Suppressor macrophage treated with lipopolysaccharide for 1 hour (primary cell): Measurements from ENCODE around the gene WFDC12.
"Not testable (repeated sequence)": the region's sequence is repeated elsewhere in the genome, so short reads cannot be mapped to it uniquely, and the experiment has no call there.

Experiments
- DNase-seq, 3 donors: peaks; one replicate each; pipeline ENCODE4 v3.0.0-alpha.2; 2020 to 2022

WFDC12 gene, protein sequence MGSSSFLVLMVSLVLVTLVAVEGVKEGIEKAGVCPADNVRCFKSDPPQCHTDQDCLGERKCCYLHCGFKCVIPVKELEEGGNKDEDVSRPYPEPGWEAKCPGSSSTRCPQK

DNA sequence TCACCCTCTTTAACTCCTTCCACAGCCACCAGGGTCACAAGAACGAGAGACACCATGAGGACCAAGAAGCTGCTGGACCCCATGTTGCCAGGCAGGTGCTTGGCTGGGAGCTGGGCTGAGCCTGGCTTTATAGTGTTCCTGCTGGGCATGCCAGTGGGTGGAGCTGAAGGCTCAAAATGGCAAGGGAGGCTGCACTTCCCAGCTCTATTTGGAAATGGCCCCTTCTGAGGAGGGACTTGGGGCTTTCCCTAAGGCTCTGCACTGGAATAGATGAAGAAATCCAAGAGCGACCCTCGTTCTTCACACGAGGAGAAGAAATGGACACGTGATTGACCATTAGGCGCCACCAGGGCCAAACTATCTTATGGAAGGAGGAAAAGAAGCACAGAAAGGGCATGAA is at the start of gene WFDC12:
Gene WFDC12, minus strand, starts transcription at position 101 of the 400 bp plus-strand sequence. Its CDS starts 18 bp downstream, at position 83.
- no peak for DNase-seq

DNA sequence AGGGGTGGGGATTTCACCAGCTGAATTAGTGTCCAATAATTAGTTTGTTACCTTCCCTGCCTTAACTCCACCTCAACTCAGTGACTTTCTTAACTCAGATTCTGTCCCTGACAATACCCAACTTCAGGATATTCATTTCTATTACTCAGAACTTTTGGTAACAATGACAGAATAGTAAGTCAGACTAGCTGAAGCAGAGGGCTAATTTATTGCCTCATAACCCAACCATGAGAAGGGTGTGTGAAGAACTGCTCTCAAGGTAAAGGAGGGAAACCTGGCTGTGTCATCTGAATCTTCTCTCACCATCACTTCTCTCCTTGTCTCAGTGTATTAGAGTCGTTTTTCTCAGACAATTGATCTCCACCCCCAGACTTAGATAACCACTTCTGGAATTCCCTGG is 49.3 kb upstream of the WFDC12 start:
- no peak for DNase-seq

DNA sequence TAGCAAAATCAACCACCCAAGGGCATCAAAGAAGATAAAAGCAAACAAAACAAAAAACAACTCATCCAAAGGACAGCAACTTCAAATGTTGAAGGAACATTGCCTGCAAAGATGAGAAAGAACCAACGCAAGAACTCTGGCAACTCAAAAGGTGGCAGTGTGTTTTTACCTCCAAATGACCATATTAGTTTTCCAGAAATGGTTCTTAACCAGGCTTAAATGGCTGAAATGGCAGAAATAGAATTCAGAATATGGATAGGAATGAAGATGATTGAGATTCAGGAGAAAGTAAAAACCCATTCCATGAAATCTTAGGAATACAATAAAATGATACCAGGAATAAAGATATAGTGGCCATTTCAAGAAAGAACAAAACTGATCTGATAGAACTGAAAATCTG is 40.6 kb upstream of the WFDC12 start:
- DNase-seq = no peak

DNA sequence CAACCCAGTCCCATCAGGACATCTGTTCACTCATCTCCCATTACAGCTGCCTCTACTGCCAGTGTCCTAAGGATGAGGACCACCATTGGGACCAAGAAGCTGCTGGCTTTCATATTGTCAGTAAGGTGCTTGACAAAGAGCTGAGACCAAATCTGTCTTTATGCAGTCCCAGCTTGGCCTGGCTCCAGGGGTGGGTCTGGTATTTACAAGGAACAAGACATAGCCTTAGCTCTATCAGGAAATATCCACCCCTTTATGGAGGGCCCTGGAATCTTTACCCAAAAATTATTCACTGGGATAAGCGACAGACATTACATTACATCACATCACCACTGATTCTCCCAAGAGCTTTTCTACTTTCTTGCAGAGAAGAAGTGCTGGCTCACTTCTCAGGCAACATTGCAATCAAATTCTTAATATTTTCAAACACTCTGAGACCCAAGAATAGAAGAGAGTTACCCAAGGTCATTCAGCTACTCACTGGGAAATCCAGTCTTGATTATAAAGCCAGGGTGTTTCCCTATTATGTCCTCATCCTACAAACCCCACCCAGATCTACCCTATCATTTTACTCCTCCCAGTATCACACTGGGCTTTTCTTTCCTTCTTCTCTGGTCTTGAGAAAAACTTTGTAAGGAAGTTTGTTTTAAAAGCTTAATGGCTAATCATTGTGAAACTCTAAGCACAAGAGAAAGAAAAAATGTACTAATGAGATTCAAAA is 39.0 kb upstream of the WFDC12 start:
- DNase-seq = peak; percentile 15 to 53 (median 26)

DNA sequence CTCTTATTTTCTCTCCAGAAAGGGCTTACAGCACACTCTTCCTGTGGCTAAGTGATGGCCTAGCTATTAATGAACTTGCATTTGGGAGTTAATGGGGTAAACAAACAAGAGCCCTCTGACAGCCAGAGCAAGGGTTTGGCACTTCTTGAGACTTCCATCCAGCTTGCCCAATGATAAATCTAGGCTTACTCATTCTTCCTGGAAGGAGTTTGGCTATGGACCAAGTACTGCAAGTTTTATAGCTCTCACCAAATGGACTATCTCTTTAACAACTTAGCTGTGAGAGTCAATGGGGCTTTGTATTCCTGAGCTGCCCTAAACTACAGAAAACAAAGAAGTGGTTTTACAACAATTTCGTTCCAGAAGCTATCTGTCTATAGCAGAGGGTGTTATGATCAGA is 33.7 kb upstream of the WFDC12 start:
- DNase-seq = no peak

DNA sequence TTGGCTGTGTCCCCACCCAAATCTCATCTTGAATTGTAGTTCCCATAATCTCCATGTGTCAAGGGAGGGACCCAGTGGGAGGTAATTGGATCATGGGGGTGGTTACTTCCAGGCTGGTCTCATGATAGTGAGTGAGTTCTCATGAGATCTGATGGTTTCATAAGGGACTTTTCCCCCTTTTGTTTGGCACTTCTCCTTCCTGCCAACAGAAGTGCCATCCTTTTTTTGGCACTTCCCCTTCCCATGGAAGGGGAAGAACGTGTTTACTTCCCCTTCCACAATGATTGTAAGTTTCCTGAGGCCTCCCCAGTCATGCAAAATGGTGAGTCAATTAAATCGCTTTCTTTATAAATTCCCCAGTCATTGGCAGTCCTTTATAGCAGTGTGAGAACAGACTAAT is 32.4 kb upstream of the WFDC12 start:
- DNase-seq = peak; percentile 59 to 81 (median 69)

DNA sequence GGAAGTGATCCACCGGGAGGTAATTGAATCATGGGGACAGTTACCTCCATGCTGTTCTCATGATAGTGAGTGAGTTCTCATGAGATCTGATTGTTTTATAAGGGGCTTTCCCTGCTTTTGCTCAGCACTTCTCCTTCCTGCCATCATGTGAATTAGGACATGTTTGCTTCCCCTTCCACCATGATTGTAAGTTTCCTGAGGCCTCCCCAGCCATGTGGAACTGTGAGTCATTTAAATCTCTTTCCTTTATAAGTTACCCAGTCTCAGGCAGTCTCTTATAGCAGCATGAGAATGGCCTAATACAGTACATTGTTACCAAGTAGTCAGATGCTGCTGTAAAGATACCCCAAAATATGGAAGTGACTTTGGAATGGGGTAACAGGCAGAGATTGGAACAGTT is 30.5 kb upstream of the WFDC12 start:
- DNase-seq = peak; percentile 55 to 74 (median 61)

DNA sequence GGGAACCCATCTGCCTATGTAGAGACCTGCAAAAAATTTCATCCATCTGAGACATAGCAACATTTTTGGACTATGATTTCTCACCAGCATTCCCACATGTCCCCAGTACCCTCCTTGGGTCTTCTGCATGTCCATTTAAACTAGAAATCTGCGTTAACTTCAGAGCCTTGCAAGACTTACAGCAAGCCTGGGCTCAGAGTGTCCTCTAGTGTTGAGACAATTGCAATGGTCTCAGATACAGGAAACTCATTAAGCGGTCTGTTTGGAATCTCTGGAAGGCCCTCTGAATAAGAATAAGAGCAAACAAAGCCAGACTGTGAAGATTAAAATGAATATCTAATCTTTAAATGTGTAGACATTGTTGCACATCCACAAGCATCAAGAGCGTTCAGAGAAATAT is 29.9 kb upstream of the WFDC12 start:
- DNase-seq = no peak

DNA sequence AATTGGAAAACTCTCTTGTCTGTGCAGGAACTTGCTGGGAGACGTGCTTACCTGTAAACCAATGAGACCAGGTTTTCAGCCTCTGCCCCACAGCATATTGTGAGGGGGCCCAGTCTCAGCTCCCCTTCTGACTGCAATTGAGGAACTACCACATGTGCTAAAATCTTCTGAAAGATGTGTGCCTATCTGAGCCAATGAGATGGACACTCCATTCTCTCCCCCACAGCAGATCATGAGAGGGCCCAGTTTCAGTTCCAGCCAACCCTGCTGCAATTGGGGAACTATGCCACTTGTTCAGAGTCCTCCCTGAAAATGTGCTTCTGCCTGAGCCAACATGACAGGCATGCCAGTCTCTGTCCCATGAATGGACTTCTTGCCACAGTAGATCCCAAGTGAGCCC is 29.5 kb upstream of the WFDC12 start:
- peak; percentile 72 to 82 (median 77) for DNase-seq

DNA sequence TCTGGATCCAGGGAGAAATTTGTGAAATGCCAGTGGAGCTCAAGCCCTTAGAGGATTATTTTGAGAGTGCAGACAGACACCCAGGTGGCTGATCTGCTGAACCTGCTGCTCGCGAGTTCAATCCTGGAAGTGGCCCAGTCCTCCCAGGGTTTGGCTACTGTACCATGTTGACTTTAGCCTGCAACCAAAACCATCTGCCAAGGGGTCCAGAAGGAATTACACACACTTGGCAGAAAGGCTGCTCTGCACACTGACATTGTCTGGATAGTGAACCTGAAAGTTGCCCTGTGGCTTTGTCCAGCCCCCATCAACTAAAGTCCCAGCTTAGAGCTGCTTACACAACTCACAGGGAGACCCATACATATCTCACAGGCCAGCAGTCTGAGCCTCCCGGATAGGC is 28.9 kb upstream of the WFDC12 start:
- DNase-seq = no peak

DNA sequence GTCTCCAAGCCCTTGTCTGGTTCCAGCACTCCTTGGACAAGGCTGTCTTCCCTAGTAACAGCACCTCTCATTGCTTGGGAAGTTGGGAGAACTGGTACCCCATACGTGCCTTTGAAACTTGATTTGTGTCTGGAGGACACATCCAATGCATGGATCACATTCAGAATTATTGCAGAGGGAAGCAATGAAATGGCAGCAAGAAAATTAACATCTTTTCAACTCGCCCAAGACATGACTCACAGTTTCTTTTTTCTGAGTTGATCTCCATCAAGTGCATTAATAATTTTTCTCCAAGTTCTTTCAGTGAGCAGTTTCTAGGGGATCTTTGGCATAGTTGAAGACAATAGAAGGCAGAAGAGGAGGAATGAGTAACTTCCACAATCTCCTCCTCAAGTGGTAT is 28.1 kb upstream of the WFDC12 start:
- DNase-seq = no peak

DNA sequence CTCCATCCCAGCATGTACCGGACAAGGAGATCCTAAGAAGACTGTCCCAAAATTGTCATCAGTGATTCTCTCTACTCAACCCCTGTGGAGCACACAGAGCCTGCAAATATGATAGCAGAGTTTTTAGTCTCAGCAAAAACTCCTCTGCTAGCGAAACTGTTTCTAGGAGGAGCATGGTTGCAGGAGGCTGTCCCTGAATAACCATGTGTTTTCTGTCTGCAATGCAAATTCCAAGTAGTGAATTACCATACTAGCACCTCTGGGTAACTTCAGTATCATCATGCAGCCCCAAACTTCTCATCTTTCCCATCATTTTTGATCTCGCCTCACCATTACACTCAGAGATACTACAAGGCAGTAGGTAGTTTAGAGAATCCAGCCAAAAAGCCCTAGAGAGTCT is 24.8 kb upstream of the WFDC12 start:
- no peak for DNase-seq

DNA sequence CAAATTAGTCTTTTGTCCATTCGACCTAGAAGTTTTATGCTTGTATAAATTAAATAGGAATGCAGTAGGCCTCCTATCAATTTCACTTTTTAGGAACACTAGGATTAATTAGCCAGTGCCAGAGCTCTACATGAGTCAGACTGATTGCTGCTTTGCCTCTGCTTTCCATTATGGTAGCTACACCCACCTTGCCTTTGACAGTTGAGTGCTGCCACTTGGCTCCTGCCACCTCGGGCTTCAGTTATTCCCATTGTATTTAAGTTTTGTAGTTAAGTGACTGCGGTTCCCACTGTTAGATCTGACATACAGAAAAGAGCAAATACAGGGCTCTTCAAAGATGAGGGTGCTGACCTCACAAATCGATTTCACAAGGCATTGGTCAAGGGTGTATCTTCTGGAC is 16.6 kb upstream of the WFDC12 start:
- no peak for DNase-seq

DNA sequence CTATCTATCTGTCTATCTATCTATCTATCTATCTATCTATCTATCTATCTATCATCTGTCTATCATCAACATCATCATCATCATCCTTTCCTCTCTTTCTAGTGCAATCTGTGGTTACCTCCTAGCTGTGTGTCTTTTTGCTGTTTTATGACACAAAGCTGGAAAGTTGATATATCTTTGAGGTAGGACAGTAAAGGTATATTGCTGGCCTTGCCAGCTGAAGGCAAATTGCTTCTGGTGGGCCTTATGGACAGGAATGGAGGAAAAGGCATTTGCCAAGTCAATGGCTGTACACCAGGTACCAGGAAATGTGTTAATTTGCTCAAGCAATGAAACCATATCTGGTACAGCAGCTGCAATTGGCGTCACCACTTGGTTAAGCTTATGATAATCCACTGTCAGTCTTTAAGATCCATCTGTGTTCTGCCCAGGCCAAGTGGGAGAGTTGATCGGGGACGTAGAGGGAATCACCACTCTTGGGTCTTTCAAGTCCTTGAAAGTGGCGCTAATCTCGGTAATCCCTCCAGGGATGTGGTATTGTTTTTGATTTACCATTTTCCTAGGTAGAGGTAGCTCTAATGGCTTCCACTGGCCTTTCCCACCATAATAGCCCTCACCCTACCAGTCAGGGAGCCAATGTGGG is 15.6 kb upstream of the WFDC12 start:
- DNase-seq = not testable (repeated sequence)

DNA sequence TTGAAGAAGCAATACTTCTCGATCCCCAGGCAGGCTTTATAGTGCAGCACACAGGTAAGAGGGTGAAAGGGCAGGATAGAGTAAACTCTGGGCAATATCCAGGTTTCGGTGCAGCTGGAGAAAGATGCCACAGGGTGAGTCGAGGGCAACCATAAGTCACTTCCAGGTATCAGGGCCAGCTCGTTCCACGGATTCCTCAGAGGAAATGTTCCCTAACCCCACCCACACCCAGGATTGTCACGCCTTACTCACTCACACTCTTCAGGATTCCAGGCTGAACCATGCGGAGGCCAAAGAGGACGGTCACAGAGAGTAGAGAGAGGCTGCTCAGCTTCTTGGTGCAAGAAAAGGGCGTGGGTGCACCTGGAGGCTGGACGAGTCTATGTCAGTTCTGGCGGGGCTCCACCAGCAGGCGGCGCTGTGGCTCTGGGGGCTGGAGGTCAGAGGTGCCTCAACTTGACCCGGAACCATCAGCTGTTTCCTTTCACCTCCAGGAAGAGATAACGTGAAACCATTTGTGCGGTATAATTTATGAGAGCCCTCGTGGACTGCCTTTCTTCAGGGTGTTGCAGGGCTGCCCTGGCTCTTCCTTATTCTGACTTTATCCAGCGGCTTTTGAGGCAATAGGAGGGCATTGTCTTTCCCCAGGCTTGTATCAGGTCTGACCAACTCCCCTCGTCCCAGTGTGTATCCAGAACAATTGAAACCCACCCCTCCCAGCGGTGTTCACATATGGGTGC is 14.5 kb upstream of the WFDC12 start:
- peak; percentile 66 to 86 (median 79) for DNase-seq

DNA sequence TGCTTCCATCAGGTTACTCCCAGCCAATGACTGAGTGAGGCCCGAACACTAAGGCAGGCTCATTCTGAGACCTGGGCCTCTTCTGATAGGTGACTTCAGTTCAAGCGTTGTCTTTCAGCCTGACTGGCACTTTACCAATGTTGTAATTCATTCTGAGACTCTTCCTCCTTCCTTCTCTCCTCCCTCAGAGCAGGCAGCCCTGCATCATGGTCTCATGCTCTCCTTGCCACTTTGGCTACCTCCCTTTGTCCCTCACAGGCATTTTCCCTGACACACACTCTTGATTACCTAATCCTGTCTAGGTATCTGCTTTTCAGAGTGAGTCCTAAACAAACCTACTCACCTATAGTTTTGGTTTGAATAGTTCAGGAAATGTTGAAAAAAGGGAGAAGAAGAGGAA is 12.6 kb upstream of the WFDC12 start:
- no peak for DNase-seq

DNA sequence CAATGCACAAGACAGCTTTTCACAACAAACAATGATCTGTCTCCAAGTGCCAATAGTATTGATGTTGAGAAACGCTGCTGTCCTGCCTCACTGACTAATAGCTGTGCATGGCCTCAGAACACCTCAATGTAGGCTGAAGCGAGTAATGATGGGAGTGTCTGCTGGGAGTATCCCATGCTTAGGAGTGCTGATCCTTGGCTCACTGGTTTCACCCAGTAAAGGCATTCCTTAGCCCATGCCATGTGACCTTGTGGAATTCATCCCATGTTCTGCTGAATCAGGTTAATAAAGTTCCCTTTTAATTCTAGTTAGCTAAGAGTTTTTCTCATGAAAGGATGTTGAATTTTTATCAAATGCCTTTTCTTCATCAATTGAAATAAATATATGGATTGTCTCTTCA is 3.8 kb upstream of the WFDC12 start:
- no peak for DNase-seq

DNA sequence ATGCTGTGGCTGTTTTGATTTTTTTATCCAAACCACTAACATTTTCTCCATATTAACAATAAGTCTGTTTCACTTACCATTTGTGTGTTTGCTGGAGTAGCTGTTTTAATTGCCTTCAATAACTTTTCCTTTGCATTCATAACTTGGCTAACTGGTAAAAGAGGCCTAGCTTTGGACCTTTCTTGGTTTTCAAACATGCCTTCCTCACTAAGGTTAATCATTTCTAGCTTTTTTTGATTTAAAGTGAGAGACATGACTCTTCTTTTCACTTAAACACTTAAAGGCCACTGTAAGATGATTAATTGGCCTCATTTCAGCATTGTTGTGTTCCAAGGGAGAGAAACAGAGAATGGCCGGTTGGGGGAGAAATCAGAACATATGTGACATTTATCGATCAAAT is 2.9 kb downstream of the WFDC12 start:
- no peak for DNase-seq

DNA sequence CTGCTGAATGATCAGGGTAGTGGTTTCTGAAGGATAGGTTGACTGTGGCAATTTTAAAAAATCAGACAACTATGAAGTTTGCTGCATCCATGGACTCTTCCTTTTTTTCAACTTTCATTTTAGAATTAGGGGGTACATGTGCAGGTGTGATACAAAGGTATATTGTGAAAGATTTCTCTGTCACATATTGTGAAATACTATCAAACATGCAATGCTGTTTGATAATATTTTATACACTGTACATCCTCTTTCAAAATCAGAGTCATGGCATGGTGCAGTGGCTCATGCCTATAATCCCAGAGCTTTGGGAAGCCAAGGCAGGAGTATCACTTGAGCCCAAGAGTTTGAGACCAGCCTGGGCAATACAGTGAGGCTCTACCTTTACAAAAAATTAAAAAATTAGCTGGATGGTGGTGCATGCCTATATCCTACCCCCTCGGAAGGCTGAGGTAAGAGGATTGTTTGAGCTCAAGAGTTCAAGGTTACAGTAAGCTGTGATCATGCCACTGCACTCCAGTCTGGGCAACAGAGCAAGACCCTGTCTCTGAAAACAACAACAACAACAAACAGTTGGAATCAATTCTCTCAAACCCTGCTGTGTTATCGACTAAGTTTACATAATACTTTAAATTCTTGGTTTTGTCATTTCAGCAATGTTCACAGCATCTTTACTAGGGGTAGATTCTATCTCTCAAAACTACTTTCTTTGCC is 4.6 kb downstream of the WFDC12 start:
- no peak for DNase-seq

DNA sequence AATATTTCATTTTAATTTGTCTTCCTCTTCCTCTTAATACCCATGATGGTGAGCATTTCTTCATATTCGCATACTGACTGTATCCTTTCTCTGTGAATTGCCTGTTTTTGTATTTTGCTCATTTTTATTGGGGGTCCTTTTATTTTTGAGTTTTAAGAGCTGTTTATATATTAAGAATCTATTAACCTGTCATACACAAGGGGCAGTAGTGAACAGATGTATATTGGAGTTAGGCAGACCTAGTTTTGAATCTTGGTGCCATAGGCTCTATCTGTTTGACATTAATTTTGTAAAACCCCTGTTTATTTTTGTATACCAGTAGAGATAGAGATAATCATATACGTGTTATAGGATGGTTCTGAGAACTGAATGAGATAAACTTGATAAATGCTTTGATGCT is 6.2 kb downstream of the WFDC12 start:
- DNase-seq = no peak

DNA sequence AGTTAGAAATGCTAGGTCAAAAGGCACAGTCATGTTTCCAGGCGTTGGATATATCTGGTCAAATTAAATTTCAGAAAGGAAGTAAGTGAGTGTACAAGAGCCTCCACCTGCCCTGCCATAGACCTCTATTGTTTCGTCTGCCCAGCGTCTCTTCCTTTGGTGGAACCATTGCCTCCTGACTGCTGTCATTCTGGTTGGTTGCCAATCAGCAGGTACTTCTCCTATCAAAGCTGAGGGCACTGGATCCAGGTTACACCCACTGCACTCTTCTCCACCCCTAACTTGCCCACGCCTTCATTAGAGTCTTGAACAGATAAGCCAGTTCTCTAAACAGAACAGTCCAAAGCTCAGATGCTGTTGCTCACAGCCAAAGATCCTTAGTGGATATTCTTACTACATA is 6.7 kb downstream of the WFDC12 start:
- no peak for DNase-seq

DNA sequence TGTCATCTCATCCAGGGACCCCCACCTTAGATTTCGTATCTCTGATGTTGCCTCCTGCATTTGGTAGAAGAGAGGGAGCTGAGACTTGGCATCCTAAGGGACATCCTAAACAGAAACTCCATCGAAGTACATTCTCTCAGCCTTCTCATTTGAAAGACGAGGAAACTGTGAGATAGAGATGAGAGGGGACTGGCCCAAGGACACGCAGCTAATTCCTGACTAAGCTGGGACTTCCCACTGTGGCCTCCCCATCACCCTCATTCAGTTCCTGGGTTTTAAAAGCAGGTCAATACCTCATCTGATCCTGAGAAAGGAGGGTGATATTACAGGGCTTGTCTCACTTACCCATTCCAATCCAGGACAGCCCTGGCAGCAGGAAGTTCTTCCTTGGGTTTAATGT is 8.4 kb downstream of the WFDC12 start:
- peak; percentile 34 to 43 (median 41) for DNase-seq

DNA sequence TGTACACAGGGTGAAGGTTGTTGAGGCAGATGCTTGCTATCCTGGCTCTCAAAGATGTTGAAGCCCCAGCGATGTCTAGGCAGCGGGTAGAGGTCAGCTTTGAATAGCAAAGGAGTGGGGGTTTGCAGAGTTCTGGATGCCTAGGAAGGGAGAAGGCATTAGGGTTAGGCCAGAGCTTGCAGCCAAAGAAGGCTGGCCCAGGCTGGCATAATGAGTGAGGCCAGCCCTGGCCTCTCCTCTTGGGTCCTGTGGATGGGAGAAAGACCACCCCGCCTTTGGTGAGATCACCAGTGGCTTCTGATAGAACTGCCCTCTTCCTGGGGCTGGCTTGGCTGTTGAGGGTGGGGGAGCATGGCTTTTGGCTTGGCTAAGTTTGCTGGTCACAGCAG is 8.9 kb downstream of the WFDC12 start:
- no peak for DNase-seq
